ENCODE results near the gene MTHFD1.
"Not testable (repeated sequence)": the region's sequence is repeated elsewhere in the genome, so short reads cannot be mapped to it uniquely, and the experiment has no call there.

MTHFD1 gene

DNA sequence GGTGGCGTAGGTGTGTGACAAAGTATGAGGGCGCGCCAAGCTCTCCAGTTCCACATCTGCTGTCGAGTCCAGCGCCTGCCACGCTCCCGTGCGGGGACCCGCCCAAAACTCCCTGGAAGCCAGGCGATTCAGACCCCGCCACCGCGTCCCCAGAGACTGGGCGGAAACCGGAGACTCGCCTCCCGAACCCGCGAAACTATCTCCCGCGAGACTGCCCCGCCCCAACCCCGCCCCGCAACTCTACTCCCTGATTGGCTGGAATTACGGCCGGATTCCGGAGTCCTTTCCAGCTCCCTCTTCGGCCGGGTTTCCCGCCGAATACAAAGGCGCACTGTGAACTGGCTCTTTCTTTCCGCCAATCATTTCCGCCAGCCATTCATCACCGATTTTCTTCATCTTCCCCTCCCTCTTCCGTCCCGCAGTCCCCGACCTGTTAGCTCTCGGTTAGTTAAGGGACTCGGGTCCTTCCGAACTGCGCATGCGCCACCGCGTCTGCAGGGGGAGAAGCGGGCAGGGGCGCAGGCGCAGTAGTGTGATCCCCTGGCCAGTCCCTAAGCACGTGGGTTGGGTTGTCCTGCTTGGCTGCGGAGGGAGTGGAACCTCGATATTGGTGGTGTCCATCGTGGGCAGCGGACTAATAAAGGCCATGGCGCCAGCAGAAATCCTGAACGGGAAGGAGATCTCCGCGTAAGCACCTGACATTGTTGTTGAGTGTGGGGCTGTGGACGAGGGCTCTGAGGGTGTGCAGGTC, at the start of gene MTHFD1:
Gene MTHFD1, plus strand, starts transcription at position 572 of the 751 bp plus-strand sequence. Its CDS starts 75 bp downstream, at position 647.
- peak; percentile 100 for DNase-seq

DNA sequence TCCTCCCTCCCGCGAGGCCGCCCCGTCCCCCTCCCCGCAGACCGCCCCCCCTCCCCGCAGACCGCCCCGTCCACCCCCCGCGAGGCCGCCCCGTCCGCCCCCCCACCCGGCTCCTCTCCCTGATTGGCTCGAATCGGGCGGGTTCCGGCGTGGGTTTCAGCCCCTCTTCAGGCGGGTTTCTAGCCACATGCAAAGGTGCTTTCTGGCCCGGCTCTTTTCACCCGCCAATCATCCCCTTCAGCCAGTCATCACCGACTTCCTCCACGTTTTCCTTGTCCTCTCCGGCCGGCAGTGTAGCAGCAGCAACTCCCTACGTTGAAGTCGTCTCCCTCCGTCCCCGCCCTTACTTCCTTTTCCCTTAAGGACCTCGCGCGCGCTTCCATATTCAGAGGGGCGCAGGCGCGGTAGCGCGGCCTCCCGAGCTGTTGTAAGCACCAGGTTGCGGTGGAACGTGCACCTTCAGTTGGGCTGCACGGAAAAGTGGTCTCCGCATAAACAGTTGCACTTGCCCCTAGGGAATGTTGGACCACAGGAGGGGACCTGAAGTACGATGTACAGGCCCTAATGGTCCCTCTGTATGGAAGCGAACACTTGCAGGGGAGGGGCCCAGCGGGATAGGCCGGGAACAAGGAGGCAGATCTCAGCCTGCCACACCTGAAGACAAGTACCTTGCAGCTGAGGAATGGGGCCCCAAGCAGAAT, 49.4 kb upstream of the MTHFD1 start:
- DNase-seq, result peak; percentile 99

DNA sequence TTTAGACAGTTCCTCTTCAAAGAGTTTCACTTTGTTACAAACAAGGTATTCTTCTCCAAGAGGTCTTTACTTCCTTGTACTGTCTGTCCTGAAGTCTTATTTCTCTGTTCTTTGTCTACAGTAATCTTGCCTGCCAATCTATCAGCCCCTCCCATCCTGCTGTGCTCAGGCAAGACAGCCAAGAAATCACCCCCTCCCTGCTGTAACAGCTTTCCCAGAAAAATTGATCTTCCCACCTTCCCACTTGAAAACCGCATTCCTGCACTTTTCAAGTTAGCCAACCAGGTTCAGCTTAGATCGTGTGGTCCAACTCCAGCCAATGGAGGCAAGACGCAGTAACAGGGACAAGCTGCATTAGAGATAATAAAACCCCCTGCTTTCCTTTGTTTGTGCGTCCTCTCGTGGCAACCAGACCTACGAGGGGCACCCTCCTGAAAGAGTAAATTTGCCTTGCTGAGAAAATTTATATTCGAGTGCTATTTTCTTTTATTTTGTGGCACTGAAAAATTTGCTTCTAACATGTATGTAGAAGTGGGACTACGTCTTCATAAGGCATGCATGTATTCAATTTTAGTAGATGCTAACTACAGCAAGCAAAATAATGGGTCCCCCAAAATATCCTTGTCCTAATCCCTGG, 47.5 kb upstream of the MTHFD1 start:
- DNase-seq, result no peak

DNA sequence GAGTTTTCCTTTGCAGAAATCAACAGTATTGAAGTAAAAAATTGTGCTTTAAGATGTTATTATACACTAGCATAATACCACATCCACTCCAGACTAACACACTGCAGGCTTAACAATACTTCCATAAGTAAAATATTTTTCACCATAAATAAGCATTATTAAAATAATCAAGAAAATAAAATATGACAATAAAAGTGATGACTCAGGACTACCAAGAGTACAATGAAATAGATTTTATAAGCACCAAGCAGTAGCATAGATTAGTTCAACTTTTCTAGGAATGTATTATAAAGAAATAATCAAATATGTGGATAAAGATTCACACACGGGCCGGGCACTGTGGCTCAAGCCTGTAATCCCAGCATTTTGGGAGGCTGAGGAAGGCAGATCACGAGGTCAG, 40.4 kb upstream of the MTHFD1 start:
- DNase-seq, result no peak

DNA sequence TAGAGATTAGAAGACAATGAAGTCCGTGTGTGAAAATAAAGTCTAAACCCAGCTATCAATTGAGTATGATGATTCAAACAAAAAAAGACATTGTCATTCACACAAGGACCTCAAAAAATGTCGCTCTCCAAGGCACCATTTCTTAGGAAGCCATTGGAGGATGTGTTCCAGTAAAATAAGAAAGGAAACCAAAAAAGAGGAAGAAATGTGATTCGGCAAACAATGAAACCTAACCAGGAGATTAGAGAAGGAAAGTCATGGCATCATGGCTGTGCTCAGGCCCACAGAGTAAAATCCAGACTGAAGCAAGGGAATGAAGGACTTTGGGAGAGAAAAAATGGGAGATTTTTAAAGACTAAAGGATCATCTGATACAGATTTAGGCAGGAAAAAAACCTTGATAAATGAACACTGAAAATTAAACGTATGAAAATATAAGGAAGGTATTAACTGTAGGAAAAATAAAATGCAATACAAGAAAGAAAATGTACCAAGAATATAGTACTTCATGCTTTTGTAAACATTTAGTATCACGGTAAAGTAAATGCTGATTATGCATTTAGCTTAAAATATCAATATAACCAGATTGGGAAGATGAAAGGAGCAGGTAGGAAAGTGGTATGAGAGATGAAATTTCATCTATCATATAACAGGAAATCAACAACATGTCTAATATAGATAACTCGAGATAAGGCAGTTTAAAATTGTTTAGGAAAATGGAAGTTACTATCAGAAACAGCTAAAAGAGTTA, 38.2 kb upstream of the MTHFD1 start:
- DNase-seq, result no peak

DNA sequence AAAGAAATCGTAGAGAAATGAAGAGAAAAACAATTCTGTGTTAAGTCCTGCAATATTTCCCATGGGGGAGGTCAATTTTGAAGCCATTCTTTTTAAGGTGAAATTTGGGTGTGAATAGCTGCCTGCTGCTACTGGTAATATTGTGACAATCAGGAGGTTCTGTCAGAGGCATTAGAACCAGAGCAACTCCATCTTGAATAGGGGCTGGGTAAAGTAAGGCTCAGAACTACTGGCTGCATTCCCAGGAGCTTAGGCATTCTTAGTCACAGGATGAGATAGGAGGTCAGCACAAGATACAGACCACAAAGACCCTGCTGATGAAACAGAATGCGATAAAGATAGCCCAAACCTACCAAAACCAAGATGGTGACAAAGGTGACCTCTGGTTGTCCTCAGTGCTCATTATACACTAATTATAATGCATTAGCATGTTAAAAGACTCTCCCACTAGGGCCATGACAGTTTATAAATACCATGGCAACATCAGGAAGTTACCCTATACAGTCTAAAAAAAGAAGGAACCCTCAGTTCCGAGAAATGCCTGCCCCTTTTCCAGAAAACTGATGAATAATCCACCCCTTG, 24.8 kb upstream of the MTHFD1 start:
- peak; percentile 73 for DNase-seq

DNA sequence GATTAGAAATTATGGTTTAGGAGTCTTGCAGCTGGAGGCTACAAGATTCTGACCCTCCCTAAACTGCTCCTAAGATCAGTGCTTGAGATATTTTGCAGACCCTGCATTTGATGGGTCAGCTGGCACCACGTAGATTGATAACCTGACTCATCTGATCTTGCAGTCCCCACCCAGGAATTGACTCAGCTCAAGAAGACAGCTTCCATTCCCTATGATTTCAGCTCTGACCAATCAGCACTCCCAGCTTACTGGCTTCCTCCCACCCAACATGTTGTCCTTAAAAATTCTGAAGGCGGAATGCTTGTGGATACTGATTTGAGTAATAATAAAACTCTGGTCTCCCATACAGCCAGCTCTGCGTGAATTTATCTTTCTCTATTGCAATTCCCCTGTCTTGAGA, 23.2 kb upstream of the MTHFD1 start:
- DNase-seq, result peak; percentile 64

DNA sequence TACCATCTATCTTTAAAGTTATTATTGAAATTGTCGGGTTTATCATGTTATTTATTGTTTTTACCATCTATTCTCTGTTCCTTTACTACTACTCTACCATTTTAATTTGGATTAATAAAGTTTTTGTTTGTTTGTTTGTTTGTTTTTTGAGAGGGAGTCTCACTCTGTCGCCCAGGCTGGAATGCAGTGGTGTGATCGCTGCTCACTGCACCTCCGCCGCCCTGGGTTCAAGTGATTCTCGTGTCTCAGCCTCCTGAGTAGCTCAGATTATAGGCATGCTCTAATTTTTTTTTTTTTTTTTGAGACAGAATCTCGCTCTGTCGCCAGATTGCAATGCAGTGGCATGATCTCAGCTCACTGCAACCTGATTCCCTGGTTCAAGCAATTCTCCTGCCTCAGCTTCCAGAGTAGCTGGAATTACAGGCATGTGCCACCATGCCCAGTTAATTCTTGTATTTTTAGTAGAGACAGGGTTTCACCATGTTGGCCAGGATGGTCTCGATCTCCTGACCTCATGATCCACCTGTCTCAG, 22.7 kb upstream of the MTHFD1 start:
- DNase-seq, result peak; percentile 62

DNA sequence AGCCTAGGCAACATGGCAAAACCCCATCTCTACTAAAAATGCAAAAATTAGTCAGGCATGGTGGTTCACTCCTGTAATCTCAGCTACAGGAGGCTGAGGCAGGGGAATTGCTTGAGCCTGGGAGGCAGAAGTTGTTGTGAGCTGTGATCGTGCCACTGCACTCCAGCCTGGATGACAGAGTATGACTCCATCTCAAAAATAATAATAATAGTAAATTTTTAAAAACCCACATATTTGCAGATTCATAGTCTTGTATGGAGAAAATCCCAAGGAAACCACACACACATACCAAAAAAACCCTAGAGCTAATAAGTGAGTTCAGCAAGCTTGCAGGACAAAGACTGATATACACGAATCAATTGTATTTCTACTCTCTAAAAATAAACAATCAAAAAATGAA, 19.0 kb upstream of the MTHFD1 start:
- DNase-seq, result no peak

DNA sequence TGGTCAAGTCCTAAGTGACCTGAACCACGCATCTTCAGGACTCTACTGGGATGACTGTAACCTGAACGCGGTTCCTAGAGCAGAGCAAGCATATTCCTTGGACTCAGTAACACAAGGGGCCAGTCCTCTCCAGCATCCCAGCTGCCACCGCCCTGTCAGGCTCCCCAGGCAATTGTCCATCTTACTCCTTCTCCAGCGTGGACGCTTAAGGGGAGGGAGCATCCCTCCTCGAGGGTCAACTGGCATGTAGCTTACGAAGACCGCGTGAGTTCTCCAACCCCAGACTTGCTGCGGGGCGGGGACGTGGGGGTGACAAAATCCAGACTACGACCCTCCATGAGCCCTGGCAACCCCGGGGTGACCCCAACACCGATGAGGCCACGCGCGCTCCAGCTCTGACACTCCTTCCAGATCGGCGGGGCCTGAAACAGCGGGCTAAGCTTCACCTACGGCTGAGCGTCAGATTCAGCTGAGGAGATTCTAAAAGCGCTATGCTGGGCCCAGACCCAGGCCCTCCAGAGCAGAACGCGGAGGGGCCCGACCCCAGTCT, 846 bp upstream of the MTHFD1 start:
- peak; percentile 35 for DNase-seq

DNA sequence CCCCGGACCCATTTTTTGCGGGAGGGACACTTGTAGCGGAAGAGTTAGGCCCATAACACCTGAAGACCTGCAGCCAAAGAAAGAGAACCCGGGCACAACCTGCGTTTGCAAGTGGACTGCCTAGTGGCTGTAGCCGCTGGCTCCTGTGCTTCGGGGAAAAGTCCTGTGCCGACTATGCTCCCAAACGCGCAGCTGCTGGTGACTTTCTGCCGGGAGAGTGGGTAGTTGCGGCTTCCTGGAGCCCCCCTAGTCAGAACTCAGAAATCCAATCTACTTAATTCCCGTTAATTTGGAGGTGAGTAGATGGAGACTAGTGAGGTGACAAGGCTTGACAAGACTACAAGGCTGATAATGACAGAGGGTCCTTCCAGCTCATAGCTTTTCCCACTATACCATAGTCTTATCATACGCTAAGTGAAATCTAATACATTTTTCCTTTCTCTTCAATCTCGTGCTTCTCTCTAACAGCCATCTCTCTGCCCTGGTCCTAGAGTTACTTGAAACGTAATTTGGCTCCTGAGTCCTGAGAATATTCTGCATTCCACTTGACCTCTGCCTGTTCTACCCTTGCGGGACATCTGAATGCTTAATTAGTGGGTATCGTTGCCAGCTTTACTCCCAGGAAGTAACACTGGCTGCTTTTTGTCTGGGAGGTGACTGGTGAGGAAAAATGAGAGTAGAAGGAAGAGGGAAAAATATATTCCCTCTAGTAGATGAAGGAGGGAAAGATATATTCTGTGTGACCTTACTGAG, 556 bp downstream of the MTHFD1 start:
- DNase-seq, result peak; percentile 6

DNA sequence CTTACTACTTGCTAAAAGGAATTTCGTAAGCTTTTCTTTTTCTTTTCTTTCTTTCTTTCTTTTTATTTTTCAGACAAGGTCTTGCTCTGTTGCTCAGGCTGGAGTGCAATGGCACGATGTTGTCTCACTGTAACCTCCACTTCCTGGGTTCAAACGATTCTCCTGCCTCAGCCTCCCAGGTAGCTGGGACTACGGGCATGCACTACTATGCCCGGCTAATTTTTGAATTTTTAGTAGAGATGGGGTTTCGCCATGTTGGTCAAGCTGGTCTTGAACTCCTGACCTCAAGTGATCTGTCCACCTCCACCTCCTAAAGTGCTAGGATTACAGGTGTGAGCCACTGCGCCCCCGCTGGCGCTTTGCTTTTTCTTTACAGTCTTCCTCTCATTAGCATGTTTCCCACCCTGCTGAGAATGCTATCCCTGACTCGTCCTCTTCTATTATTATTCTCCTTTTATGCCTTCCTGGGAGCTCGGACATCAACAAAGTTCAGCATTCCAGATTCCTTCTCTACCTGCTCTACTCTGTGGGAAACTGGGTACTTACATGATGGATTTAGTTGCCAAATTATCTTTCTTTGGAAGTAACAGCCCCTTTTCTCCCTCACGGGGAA, 3.1 kb downstream of the MTHFD1 start:
- DNase-seq, result no peak

DNA sequence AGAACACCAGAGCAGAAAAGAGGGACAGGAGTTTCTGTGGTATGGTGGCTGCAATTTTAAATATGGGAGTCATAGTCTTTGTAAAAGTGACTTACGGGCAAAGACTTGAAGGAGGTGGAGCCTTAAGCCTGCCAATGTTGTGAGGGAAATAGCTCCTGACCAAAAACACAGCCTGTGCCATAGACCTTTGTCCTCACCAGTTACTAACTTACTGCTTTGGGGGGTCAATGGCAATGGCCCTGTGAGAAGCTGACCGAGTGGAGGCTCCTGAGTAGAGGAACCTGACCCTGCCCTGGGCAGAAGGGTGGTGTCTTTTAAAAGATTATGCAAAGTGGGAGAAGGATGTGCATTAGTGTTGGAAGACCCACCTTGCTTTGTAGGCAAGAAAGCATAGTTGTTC, 3.8 kb downstream of the MTHFD1 start:
- DNase-seq, result no peak

DNA sequence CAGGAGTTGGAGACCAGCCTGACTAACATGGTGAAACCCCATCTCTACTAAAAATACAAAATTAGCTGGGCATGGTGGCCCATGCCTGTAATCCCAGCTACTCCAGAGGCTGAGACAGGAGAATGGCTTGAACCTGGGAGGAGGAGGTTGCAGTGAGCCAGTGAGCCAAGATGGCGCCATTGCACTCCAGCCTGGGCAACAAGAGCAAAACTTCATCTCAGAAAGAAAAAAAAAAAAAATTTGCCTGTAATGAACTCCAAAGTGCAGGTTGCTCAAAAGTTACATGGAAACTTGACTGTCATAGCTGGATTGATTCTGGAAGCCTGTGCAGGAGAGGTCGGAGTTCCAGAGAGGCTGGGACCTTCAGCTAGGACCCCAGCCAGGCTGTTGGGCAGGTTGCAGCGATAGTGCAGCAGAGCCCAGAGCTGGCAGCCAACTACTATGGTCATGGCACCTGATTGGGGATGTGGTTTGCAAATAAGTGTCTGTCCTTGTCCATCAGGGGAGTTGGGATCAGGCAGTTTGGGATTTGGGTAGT, 5.1 kb downstream of the MTHFD1 start:
- DNase-seq, result not testable (repeated sequence)

DNA sequence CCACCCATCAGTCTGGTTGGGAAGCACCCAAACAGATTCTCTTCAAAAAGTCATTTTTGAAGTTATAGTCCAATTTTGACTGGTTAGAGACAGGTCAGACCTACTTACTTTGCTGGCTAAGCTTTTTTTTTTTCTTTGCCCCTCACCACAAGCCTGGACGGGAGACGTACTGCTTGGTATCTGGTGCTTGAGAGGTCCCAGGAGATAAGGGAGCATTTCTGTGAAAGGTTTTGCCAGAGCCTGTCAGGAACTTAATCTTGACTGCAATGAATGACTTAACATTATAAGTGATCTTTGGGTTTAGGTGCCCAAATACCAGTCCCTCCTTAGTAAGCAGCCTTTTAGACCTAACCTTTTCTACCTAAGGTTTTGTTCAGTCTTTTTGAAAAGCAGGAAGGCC, 6.3 kb downstream of the MTHFD1 start:
- DNase-seq, result no peak

DNA sequence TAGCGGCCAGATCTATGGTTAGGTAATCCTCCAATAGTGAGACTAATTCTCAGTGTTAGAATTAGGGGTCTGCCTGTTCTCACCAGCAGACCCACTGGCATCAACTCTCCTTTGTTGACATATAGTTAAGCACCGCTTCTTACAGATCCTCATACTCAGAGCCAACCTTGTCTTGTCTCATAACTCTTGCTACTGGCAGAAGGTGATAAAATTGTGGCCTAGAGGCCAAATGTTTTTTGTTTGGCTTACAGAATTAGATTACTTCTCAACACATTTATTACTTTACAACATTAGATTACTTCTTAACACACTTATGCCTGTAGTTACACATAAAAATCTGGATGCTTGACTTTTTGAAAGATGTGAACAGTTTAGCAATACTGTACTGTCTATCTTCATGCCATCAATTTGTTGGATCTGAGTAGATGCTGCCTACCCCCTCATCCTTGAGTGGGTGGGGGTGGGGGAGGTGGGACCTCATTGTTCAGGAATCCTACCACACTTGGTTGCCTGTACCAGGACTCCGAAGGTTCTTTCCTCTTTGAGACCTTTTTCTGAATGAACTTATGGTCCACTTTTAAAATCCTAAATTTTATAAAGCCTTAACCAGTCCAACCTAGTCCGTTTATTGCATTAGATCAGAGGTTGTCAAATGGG, 7.0 kb downstream of the MTHFD1 start:
- no peak for DNase-seq

DNA sequence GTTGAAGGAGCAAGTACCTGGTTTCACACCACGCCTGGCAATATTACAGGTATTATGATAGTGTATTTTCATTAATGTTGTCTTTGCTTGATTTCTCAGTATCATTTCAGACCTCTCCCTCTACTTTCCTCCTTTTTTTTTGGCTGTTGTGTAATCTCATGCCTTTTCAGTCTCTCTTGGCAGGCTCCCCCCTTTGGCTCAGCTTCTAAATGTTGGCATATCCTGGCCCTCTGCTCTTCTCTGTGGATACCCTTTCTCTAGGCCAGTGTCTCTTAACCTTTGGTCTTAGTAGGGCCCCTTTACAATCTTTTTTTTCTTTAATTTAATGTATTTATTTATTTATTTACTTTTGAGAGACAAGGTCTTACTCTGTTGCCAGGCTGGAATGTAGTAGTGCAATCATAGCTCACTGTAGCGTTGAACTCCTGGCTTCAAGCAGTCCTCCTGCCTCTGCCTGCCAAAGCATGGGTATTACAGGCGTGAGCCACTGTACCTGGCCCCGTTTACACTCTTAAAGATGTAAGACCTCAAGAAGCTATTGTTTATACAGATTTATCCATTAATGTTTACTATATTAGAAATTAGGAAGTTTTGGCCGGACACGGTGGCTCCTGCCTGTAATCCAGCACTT, 12.8 kb downstream of the MTHFD1 start:
- no peak for DNase-seq

DNA sequence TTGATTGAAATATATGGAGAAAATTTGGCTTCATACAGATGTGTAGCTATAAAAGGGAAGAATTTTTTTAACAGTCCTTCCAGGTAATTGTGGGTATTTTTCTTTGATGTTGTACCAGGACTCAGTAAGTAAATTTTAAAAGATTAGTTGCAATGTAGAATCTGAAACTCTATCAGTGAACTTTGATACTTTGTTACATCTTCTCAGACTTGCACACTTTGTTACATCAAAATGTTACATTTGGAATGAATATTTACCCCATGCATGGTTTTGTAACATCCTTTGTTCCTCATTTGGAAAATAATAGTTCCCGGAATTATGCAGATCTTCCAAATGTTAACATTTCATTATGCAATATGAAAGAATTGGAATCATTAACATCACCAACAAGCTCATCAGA, 13.8 kb downstream of the MTHFD1 start:
- DNase-seq, result no peak

DNA sequence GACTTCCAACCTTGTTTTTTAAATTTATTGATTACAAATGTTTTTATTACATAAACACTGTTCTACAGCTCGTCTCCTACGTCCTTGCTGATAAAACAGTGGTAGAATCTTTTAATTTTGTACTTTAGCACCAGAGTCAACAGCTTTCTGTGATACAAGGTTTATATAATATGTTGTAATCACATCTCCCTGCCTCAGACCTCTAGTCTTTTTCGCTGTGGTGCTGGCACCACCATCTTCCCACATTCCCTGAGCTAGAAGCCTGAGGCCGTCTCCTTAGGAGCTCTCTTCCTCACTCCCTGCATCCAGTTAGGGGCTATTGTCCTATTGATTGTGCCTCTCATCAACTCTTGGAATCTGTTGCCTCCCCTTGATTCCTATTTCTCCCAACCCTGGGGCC, 17.1 kb downstream of the MTHFD1 start:
- no peak for DNase-seq

DNA sequence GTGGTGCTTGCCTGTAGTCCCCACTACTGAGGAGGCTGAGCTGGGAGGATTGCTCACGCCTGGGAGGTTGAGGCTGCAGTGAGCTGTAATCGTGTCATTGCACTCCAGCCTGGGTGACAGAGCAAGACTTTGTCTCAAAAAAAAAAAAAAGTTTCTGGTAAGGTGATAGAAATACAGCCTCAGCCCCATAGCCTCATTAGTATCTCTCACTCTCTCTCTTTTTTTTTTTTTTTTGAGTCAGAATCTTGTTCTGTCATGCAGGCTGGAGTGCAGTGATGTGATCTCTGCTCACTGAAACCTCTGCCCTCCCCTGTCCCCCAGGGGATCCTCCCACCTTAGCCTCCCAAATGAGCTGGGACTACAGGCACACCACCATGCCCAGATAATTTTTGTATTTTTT, 19.2 kb downstream of the MTHFD1 start:
- no peak for DNase-seq

Measured in fibroblast of skin of right quadriceps (primary cell).